WTC11 (cell line): ENCODE measurements around the gene CHST11. TPM values are rescaled to one million over a fixed set of nuclear protein-coding genes. Genes with fewer than 3 reads are reported as not detected.

Source experiments
- ATAC-seq: fragments of 200-7000 bp; cut with Tn5 transposase; 2 replicates; pipeline ENCODE4 v1.10.0; 2021; ENCODE audit warnings: mild to moderate bottlenecking, moderate library complexity
- CTCF ChIA-PET: fragments of 300-600 bp; sonication (Branson Sonifier 250); formaldehyde crosslinking; loops from one replicate; lab custom pipeline; 2021; ENCODE audit warnings: antibody characterized with exemption; lab: Charles Lee
- POLR2A ChIA-PET: fragments of 350-600 bp; sonication (Branson Sonifier 250); formaldehyde crosslinking; loops from one replicate; lab custom pipeline; 2021; ENCODE audit warnings: antibody characterized with exemption; lab: Charles Lee
- DNase-seq: peaks from one replicate; pipeline ENCODE4 v3.0.0; 2021; ENCODE audit warnings: low spot score
- H3K27ac Mint-ChIP-seq: 2 replicates; pipeline ENCODE4 v1.8.0; 2021; ENCODE audit warnings: mixed read lengths
- H3K27me3 Mint-ChIP-seq: 2 replicates; pipeline ENCODE4 v1.8.0; 2021; ENCODE audit warnings: low read depth, mild to moderate bottlenecking, moderate library complexity, mixed read lengths
- H3K36me3 Mint-ChIP-seq: 2 replicates; pipeline ENCODE4 v1.8.0; 2021; ENCODE audit warnings: mixed read lengths
- H3K4me1 Mint-ChIP-seq: 2 replicates; pipeline ENCODE4 v1.8.0; 2022; ENCODE audit warnings: mixed read lengths
- H3K4me3 Mint-ChIP-seq: 2 replicates; pipeline ENCODE4 v1.8.0; 2021; ENCODE audit warnings: mild to moderate bottlenecking, moderate library complexity, mixed read lengths
- H3K9me3 Mint-ChIP-seq: 2 replicates; pipeline ENCODE4 v1.8.0; 2021; ENCODE audit warnings: mixed read lengths
- FOXJ3 ChIP-seq: sonication (generic); formaldehyde crosslinking; IDR thresholded peaks from 2 replicates; pipeline ENCODE4 v1.9.0; 2021; ENCODE audit warnings: missing genetic modification reagents, mild to moderate bottlenecking, borderline replicate concordance
- MXD4 ChIP-seq: fragments of 250-450 bp; sonication (Bioruptor Pico); IDR thresholded peaks from 2 replicates; pipeline ENCODE4 v1.8.0; 2021; ENCODE audit warnings: mild to moderate bottlenecking, moderate library complexity, borderline replicate concordance
- ZBTB21 ChIP-seq: sonication (generic); formaldehyde crosslinking; IDR thresholded peaks from 2 replicates; pipeline ENCODE4 v1.8.1; 2023; ENCODE audit warnings: mild to moderate bottlenecking, missing genetic modification reagents, borderline replicate concordance
- ZNF138 ChIP-seq: sonication (generic); formaldehyde crosslinking; conservative IDR thresholded peaks from 2 replicates; pipeline ENCODE4 v1.8.1; 2022; ENCODE audit warnings: mild to moderate bottlenecking, moderate library complexity, missing genetic modification reagents
- ZNF219 ChIP-seq: sonication (generic); formaldehyde crosslinking; IDR thresholded peaks from 2 replicates; pipeline ENCODE4 v1.8.0; 2023; ENCODE audit warnings: missing genetic modification reagents, mild to moderate bottlenecking, borderline replicate concordance
- ZNF396 ChIP-seq: fragments of 250-450 bp; sonication (Bioruptor Pico); IDR thresholded peaks from 2 replicates; pipeline ENCODE4 v1.8.0; 2021; ENCODE audit warnings: mild to moderate bottlenecking, moderate library complexity, borderline replicate concordance
- total RNA-seq: library from RNA; stranded (reverse); gene quantifications from 3 replicates; pipeline ENCODE4 v1.2.3, GENCODE V29; 2021
- TF ChIP-seq, protein P1 (sequence below): sonication (generic); formaldehyde crosslinking; IDR thresholded peaks from 2 replicates; pipeline ENCODE4 v1.8.1; 2022; ENCODE audit warnings: mild to moderate bottlenecking, moderate library complexity, missing genetic modification reagents
- TF ChIP-seq, protein P2 (sequence below): sonication (generic); formaldehyde crosslinking; IDR thresholded peaks from 2 replicates; pipeline ENCODE4 v1.8.0; 2022; ENCODE audit warnings: mild to moderate bottlenecking, missing genetic modification reagents
- TF ChIP-seq, protein P3 (sequence below): fragments of 250-450 bp; sonication (Bioruptor Pico); IDR thresholded peaks from 2 replicates; pipeline ENCODE4 v2.1.2; 2022; ENCODE audit warnings: mild to moderate bottlenecking, moderate library complexity
- TF ChIP-seq, protein P4 (sequence below): sonication (generic); formaldehyde crosslinking; IDR thresholded peaks from 2 replicates; pipeline ENCODE4 v1.8.0; 2022; ENCODE audit warnings: mild to moderate bottlenecking, missing genetic modification reagents
- TF ChIP-seq, protein P5 (sequence below): sonication (generic); formaldehyde crosslinking; IDR thresholded peaks from 2 replicates; pipeline ENCODE4 v1.8.1; 2023; ENCODE audit warnings: mild to moderate bottlenecking, missing genetic modification reagents, borderline replicate concordance
- TF ChIP-seq, protein P6 (sequence below): sonication (generic); formaldehyde crosslinking; IDR thresholded peaks from 2 replicates; pipeline ENCODE4 v1.8.1; 2023; ENCODE audit warnings: mild to moderate bottlenecking, moderate library complexity, missing genetic modification reagents
- TF ChIP-seq, protein P7 (sequence below): sonication (generic); formaldehyde crosslinking; IDR thresholded peaks from 2 replicates; pipeline ENCODE4 v1.8.0; 2022; ENCODE audit warnings: mild to moderate bottlenecking, missing genetic modification reagents

CHST11 gene
- total RNA-seq, 1 experiment from 2014 or later, result 24.2 TPM

DNA sequence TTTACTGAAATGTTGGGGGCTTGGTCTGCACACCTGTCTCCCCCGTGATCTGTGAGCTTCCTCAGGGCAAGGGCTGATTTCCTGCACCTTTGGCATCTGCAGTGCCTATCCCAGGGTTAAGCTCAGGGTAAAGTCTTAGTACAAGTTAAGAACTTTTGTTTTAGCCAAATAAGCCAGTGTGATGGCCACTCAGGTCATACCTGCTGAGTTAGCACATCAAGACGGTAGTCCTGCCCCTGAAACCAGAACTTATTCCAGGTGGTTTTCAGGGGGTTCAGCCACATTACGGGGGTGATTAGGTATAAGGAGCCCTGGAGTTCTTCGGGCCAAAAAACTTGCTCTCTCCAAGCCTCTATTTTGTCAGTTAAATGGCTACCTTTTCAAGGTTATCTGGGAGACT is 21.6 kb upstream of the CHST11 start:
- Mint-ChIP-seq H3K27ac (no peak overlapping the region), H3K4me3 (no peak overlapping the region), H3K36me3 (no peaks in the 10 kb centered on the region), H3K9me3 (no peaks in the 10 kb centered on the region), H3K4me1 (peaks cover 4% of the 10 kb centered on the region; the same call in 1 of the 2 replicates), H3K27me3 (0 out of 2 replicates have a peak, but pooled peaks cover 3% of the 10 kb centered on the region)
- DNase-seq (no peak), ATAC-seq (no peak)
- POLR2A ChIA-PET, result no interaction called here
- TF ChIP-seq ZBTB21 (CRISPR knock-in tag) (no peak), ZNF396 (CRISPR knock-in tag) (no peak)
- TF ChIP-seq, protein P1, sequence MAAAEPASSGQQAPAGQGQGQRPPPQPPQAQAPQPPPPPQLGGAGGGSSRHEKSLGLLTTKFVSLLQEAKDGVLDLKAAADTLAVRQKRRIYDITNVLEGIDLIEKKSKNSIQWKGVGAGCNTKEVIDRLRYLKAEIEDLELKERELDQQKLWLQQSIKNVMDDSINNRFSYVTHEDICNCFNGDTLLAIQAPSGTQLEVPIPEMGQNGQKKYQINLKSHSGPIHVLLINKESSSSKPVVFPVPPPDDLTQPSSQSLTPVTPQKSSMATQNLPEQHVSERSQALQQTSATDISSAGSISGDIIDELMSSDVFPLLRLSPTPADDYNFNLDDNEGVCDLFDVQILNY (CRISPR knock-in tag), result no peak
- TF ChIP-seq, protein P2, sequence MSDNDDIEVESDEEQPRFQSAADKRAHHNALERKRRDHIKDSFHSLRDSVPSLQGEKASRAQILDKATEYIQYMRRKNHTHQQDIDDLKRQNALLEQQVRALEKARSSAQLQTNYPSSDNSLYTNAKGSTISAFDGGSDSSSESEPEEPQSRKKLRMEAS, result no peak
- CTCF ChIA-PET, result interaction anchor here (1.4 kb wide), 1 partner anchor 53 kb away, joined by 4 read pairs; no protein-coding TSS in a partner anchor

DNA sequence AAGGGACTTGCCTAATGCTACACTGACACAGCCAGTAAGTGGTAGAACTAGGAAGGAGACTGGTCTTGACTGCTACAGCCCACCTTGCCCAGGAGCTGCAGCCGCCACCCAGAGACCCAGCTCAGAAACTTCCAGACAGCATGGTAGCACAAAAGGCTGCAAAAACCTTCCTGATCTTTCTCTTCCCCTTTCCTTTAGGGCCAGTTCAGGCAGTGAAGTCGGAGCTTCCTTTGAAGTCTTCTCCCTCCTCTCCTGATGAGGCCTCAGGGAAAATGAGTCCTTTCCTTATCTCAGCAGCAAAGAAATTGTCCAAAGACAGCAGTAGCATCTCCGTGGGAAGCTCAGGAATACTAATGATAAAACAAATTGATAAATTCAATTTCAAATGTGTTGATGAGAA is 21.0 kb upstream of the CHST11 start:
- CTCF ChIA-PET, result interaction anchor here (1.4 kb wide), 1 partner anchor 54 kb away, joined by 4 read pairs; no protein-coding TSS in a partner anchor
- Mint-ChIP-seq H3K27ac (no peak overlapping the region), H3K36me3 (no peaks in the 10 kb centered on the region), H3K27me3 (0 out of 2 replicates have a peak, but pooled peaks cover 3% of the 10 kb centered on the region), H3K4me3 (no peak overlapping the region), H3K9me3 (no peaks in the 10 kb centered on the region), H3K4me1 (no peaks in the 10 kb centered on the region)
- ATAC-seq (no peak), DNase-seq (no peak)
- POLR2A ChIA-PET, result no interaction called here
- TF ChIP-seq, protein P1 (CRISPR knock-in tag), result no peak
- TF ChIP-seq, protein P3, sequence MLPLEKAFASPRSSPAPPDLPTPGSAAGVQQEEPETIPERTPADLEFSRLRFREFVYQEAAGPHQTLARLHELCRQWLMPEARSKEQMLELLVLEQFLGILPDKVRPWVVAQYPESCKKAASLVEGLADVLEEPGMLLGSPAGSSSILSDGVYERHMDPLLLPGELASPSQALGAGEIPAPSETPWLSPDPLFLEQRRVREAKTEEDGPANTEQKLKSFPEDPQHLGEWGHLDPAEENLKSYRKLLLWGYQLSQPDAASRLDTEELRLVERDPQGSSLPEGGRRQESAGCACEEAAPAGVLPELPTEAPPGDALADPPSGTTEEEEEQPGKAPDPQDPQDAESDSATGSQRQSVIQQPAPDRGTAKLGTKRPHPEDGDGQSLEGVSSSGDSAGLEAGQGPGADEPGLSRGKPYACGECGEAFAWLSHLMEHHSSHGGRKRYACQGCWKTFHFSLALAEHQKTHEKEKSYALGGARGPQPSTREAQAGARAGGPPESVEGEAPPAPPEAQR (CRISPR knock-in tag), result no peak
- no peak for TF ChIP-seq MXD4 (CRISPR knock-in tag)
- TF ChIP-seq, protein P4, sequence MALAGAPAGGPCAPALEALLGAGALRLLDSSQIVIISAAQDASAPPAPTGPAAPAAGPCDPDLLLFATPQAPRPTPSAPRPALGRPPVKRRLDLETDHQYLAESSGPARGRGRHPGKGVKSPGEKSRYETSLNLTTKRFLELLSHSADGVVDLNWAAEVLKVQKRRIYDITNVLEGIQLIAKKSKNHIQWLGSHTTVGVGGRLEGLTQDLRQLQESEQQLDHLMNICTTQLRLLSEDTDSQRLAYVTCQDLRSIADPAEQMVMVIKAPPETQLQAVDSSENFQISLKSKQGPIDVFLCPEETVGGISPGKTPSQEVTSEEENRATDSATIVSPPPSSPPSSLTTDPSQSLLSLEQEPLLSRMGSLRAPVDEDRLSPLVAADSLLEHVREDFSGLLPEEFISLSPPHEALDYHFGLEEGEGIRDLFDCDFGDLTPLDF (CRISPR knock-in tag), result no peak
- no peak for TF ChIP-seq ZNF219 (CRISPR knock-in tag)
- TF ChIP-seq, protein P5, sequence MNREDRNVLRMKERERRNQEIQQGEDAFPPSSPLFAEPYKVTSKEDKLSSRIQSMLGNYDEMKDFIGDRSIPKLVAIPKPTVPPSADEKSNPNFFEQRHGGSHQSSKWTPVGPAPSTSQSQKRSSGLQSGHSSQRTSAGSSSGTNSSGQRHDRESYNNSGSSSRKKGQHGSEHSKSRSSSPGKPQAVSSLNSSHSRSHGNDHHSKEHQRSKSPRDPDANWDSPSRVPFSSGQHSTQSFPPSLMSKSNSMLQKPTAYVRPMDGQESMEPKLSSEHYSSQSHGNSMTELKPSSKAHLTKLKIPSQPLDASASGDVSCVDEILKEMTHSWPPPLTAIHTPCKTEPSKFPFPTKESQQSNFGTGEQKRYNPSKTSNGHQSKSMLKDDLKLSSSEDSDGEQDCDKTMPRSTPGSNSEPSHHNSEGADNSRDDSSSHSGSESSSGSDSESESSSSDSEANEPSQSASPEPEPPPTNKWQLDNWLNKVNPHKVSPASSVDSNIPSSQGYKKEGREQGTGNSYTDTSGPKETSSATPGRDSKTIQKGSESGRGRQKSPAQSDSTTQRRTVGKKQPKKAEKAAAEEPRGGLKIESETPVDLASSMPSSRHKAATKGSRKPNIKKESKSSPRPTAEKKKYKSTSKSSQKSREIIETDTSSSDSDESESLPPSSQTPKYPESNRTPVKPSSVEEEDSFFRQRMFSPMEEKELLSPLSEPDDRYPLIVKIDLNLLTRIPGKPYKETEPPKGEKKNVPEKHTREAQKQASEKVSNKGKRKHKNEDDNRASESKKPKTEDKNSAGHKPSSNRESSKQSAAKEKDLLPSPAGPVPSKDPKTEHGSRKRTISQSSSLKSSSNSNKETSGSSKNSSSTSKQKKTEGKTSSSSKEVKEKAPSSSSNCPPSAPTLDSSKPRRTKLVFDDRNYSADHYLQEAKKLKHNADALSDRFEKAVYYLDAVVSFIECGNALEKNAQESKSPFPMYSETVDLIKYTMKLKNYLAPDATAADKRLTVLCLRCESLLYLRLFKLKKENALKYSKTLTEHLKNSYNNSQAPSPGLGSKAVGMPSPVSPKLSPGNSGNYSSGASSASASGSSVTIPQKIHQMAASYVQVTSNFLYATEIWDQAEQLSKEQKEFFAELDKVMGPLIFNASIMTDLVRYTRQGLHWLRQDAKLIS (CRISPR knock-in tag), result no peak

DNA sequence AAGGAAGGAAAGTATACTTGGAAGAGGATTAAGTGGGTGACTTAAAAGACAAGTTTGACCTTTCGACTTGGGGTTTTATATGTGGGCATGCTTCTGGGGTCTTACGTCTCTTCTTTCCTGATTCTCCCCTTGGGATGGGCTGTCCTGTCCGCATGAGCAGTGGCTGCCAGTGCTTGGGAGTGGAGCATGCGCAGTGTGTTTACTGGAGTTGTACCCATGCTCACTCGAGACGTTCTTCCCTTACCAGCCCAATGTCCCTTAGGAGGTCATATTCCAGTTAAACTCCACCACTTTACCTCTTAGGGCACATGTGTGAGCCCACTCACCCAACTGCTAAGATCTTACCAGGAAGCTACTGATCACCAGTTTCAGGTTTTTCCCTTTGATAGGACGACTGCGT is 20.0 kb upstream of the CHST11 start:
- POLR2A ChIA-PET, result no interaction called here
- Mint-ChIP-seq H3K4me3 (no peak overlapping the region), H3K4me1 (no peaks in the 10 kb centered on the region), H3K36me3 (no peaks in the 10 kb centered on the region), H3K27me3 (peaks cover 3% of the 10 kb centered on the region; the same call in 1 of the 2 replicates), H3K9me3 (no peaks in the 10 kb centered on the region), H3K27ac (no peak overlapping the region)
- DNase-seq (no peak), ATAC-seq (no peak)
- TF ChIP-seq, protein P6, sequence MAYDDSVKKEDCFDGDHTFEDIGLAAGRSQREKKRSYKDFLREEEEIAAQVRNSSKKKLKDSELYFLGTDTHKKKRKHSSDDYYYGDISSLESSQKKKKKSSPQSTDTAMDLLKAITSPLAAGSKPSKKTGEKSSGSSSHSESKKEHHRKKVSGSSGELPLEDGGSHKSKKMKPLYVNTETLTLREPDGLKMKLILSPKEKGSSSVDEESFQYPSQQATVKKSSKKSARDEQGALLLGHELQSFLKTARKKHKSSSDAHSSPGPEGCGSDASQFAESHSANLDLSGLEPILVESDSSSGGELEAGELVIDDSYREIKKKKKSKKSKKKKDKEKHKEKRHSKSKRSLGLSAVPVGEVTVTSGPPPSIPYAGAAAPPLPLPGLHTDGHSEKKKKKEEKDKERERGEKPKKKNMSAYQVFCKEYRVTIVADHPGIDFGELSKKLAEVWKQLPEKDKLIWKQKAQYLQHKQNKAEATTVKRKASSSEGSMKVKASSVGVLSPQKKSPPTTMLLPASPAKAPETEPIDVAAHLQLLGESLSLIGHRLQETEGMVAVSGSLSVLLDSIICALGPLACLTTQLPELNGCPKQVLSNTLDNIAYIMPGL (CRISPR knock-in tag), result no peak
- TF ChIP-seq, protein P7, sequence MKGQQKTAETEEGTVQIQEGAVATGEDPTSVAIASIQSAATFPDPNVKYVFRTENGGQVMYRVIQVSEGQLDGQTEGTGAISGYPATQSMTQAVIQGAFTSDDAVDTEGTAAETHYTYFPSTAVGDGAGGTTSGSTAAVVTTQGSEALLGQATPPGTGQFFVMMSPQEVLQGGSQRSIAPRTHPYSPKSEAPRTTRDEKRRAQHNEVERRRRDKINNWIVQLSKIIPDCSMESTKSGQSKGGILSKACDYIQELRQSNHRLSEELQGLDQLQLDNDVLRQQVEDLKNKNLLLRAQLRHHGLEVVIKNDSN (CRISPR knock-in tag), result no peak
- TF ChIP-seq ZNF138 (CRISPR knock-in tag), result no peak
- no peak for TF ChIP-seq FOXJ3 (CRISPR knock-in tag)
- CTCF ChIA-PET, result interaction anchor here (1.4 kb wide), 1 partner anchor 55 kb away, joined by 4 read pairs; no protein-coding TSS in a partner anchor
